ENCODE results near the gene RANBP3L.
"Not testable (repeated sequence)": the region's sequence is repeated elsewhere in the genome, so short reads cannot be mapped to it uniquely, and the experiment has no call there.

The RANBP3L gene

DNA sequence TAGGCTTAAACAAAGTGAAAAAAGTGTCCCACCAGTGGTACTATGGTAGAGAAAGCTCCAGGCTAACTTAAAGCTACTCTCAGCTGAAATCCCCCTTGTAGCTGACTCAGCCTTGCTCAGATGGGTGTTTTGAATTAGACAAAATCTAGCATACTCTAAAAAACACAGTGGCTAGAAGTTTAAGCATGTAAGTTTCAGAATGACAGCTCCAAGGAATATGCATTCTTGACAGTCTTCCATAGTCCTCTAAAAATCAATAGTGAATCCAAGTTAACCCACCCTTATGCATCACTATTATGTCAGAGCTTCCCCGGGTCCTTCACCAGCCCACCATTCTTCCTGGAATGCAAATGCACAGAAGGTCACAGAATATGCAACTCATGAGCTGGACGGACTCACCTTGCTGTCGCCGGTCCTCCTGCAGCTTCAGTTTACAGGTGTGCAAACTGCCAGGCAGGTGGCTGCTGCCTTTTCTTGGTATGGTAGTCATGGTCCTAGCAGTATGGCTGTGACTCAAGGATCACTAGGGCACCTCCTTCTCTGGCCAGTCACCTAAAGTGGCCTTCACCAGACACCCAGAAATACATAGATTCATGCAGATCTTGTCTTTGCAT lies 668 bp downstream of the RANBP3L start:
- no peak overlapping the region for H3K4me3 ChIP-seq (ENCODE audit: low read depth, low read length)
- TF ChIP-seq CTCF (IDR thresholded peaks at IDR 0.05; ENCODE audit: low read depth, low read length): no peak

DNA sequence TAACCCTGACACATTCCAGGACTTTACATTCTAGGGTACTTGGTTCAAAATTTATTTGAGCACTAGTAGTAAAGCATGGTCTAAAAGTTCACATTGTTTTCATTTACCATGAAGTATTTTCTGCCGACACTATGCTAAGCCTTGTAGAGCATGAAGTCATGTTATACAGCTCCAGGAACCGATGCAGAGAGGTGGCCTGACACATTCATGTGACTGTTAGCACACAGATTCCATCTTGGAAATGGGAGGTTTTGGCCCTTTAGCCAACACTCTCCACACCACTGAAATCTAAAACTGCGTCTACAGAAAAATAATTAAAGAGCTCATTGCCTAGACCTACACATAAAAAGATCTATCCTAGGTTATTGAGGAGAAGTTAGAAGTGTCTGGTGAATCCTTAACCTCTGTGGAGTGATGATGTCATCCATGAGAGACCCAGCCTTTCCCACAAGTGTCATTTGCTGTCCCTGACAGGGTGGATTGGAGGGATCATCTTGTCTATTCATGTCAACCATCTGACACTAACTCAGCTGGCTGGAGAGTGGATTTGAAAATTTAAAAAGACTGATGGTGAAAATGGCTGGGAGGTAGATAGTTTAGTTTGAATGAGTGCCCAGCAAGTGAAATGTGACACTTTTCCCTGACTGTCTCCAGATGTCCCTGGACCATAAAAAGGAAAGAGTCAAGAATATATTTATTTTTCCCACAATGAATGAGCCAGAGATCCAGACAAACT lies 1.3 kb downstream of the RANBP3L start:
- no peak overlapping the region for H3K4me3 ChIP-seq (ENCODE audit: low read depth, low read length)
- TF ChIP-seq CTCF (IDR thresholded peaks at IDR 0.05; ENCODE audit: low read depth, low read length): no peak

DNA sequence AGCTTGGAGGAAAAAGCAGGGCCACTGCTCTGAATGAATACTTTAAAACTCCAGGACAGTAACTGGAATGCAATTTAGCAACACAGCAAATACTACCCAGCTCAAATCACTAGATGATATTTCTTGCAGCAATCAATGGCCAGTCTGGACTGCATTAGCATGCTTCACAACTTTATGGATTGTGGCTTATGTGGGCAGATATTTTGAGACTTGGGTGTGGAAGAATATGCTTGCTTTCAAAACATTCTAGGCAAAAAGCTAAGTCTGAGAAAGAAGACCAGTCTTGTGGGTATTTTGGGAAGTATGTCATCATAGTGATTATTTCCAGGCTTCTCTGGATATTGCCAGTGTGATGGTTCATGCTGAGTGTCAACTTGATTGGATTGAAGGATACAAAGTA lies 3.1 kb downstream of the RANBP3L start:
- no peak for TF ChIP-seq CTCF (IDR thresholded peaks at IDR 0.05; ENCODE audit: low read depth, low read length)
- H3K4me3 ChIP-seq (ENCODE audit: low read depth, low read length): no peak overlapping the region

- TF ChIP-seq CTCF (IDR thresholded peaks at IDR 0.05; ENCODE audit: low read depth, low read length): no peak
- H3K4me3 ChIP-seq (ENCODE audit: low read depth, low read length): no peak overlapping the region
Observed at GRCh38 chr5:36297653-36298052, 4.0 kb downstream of the RANBP3L start.

- no peak for TF ChIP-seq CTCF (IDR thresholded peaks at IDR 0.05; ENCODE audit: low read depth, low read length)
- no peak overlapping the region for H3K4me3 ChIP-seq (ENCODE audit: low read depth, low read length)
Observed at GRCh38 chr5:36285837-36286615, 15.7 kb downstream of the RANBP3L start.

DNA sequence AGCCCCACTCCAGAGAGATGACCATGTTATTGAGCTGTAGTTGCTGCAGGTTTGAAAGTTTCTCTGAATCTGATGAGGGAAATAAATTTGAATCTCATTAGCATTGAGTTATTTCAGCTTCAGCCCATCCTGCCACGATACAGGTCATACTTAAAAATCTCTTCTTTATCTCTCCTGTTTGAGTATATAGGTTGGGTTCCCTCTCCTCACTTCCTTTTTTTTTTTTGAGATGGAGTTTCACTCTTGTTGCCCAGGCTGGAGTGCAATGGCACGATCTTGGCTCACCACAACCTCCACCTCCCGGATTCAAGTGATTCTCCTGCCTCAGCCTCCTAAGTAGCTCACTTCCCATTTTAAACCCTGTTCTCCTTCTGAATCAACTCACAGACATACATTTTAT lies 17.9 kb downstream of the RANBP3L start:
- H3K4me3 ChIP-seq (ENCODE audit: low read depth, low read length): not testable (repeated sequence)

DNA sequence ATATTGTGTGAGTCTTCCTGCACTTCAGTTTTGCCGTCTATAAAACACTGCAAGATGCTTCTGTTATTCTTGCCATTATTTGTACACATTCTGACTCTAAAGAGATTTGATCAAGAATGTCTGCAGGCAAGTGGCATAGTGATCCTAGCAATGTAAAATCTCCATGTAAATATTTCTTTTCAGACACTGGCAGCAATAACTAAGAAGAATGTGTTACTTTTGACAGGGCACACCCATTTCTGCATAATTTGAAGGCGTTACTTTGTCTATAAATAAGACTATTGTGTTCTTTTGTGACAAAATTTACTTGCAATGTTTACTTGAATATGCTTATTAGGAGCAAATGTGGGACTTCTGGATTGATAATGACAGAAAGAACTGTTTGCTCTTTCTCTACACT lies 20.1 kb downstream of the RANBP3L start:
- H3K4me3 ChIP-seq (ENCODE audit: low read depth, low read length): no peak overlapping the region
- no peak for TF ChIP-seq CTCF (IDR thresholded peaks at IDR 0.05; ENCODE audit: low read depth, low read length)
